Urothelium cell line (cell line): ENCODE data around the gene EPHB1.

Experiments used
- DNase-seq: peaks from one replicate; pipeline ENCODE4 v3.0.0; 2011; ENCODE audit warnings: low spot score, mixed read lengths
- FAIRE-seq: peaks from 2 replicates; lab custom pipeline; 2011; peaks lifted over from hg19 to GRCh38; lab: Jason Lieb, UNC

Gene EPHB1

GRCh38 chr3:134807189-134807588 lies 12.1 kb downstream of the EPHB1 start:
- no peak for DNase-seq
- FAIRE-seq, result no peak

- DNase-seq (no peak), FAIRE-seq (no peak)
These were observed 13.8 kb downstream of the EPHB1 start for GRCh38 chr3:134808835-134809234.

- FAIRE-seq, result no peak
- no peak for DNase-seq
These were observed 14.5 kb downstream of the EPHB1 start for GRCh38 chr3:134809427-134810051.

GRCh38 chr3:134810052-134810435 lies 15.0 kb downstream of the EPHB1 start:
- no peak for DNase-seq
- FAIRE-seq, result no peak

- no peak for DNase-seq
- no peak for FAIRE-seq
These were observed 15.8 kb downstream of the EPHB1 start for GRCh38 chr3:134810850-134811249.

GRCh38 chr3:134813618-134814017 lies 18.6 kb downstream of the EPHB1 start:
- DNase-seq (no peak), FAIRE-seq (no peak)

- no peak for DNase-seq
- no peak for FAIRE-seq
These were observed 20.5 kb downstream of the EPHB1 start for GRCh38 chr3:134815519-134815918.

- DNase-seq, result no peak
- no peak for FAIRE-seq
These were observed 21.6 kb downstream of the EPHB1 start for GRCh38 chr3:134816623-134817022.

GRCh38 chr3:134817297-134817696 lies 22.2 kb downstream of the EPHB1 start:
- FAIRE-seq, result no peak
- no peak for DNase-seq

- FAIRE-seq (no peak), DNase-seq (no peak)
These were observed 25.9 kb downstream of the EPHB1 start for GRCh38 chr3:134820994-134821393.

- FAIRE-seq, result no peak
These were observed 27.0 kb downstream of the EPHB1 start for GRCh38 chr3:134822090-134822489.

GRCh38 chr3:134823679-134824078 lies 28.6 kb downstream of the EPHB1 start:
- no peak for DNase-seq
- FAIRE-seq, result no peak

More at GRCh38 chr3:134822090-134822489, 27.0 kb downstream of the EPHB1 start:
- DNase-seq, result no peak

GRCh38 chr3:134824791-134825190 lies 29.7 kb downstream of the EPHB1 start:
- no peak for FAIRE-seq
- DNase-seq, result no peak

- DNase-seq, result no peak
- no peak for FAIRE-seq
These were observed 32.2 kb downstream of the EPHB1 start for GRCh38 chr3:134827213-134827612.

- FAIRE-seq, result no peak
- DNase-seq, result no peak
These were observed 34.7 kb downstream of the EPHB1 start for GRCh38 chr3:134829721-134830120.

- DNase-seq (no peak), FAIRE-seq (no peak)
These were observed 37.5 kb downstream of the EPHB1 start for GRCh38 chr3:134832585-134832984.

- FAIRE-seq, result no peak
These were observed 38.5 kb downstream of the EPHB1 start for GRCh38 chr3:134833453-134834163.

GRCh38 chr3:134836921-134837320 lies 41.9 kb downstream of the EPHB1 start:
- FAIRE-seq, result no peak
- DNase-seq, result no peak

More at GRCh38 chr3:134833453-134834163, 38.5 kb downstream of the EPHB1 start:
- no peak for DNase-seq

GRCh38 chr3:134838599-134838998 lies 43.5 kb downstream of the EPHB1 start:
- no peak for FAIRE-seq
- DNase-seq, result no peak

- no peak for DNase-seq
- no peak for FAIRE-seq
These were observed 44.4 kb downstream of the EPHB1 start for GRCh38 chr3:134839422-134839821.

- DNase-seq, result no peak
- no peak for FAIRE-seq
These were observed 44.9 kb downstream of the EPHB1 start for GRCh38 chr3:134839990-134840389.

- DNase-seq (no peak), FAIRE-seq (no peak)
These were observed 45.4 kb downstream of the EPHB1 start for GRCh38 chr3:134840459-134840858.

- FAIRE-seq (no peak), DNase-seq (no peak)
These were observed 51.0 kb downstream of the EPHB1 start for GRCh38 chr3:134846084-134846483.
